ENCODE results near the gene HECA. TPM values are rescaled to one million over a fixed set of nuclear protein-coding genes. Genes with fewer than 3 reads are reported as not detected.

HECA gene, protein sequence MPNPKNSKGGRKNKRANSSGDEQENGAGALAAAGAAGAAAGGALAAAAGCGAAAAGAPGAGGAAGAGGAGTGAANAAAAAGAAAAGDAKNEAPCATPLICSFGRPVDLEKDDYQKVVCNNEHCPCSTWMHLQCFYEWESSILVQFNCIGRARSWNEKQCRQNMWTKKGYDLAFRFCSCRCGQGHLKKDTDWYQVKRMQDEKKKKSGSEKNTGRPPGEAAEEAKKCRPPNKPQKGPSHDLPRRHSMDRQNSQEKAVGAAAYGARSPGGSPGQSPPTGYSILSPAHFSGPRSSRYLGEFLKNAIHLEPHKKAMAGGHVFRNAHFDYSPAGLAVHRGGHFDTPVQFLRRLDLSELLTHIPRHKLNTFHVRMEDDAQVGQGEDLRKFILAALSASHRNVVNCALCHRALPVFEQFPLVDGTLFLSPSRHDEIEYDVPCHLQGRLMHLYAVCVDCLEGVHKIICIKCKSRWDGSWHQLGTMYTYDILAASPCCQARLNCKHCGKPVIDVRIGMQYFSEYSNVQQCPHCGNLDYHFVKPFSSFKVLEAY
- 22.1 and 26.4 TPM in 2 replicates for total RNA-seq

DNA sequence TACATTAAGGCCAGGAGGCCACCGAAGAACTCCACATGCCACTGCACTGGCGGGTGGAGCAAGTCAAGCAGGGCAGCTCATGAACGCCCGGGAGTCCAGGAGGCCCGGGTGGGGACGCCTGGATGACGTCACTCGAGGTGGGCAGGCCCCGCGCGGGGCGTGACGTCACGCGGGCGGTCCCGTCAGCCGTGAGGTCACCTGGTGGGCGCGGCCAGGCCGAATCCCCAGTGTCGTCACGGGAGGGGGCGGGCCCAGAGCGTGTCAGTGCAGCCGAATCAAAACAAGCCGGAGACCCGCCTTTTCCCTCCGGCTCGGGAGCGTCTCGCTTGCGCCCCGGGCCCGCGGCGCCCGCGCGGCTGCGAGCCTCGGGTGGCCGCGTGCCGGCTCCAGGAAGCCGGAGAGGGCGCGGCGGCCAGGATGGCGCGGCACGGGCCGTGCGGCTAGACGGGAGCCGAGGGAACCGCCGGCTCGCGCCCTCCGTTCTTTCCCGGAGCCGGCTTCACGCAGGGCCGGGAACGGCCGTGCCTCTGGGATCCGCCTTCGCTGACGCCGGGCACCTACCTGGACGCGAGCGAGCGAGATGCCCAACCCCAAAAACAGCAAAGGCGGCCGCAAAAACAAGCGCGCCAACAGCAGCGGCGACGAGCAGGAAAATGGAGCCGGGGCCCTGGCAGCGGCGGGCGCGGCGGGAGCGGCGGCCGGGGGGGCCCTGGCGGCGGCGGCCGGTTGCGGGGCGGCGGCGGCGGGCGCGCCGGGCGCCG, at the start of gene HECA:
TSS of gene HECA (plus strand) at position 264 of the 761 bp plus-strand sequence. CDS start at position 581, 317 bp downstream.

Other genes starting within 250 kb of the HECA start
- 15.7 and 18.2 TPM in 2 replicates for gene REPS1, start 146.8 kb upstream of the HECA start, total RNA-seq
- gene ABRACL, start 106.3 kb upstream of the HECA start, total RNA-seq: 79.8 and 111 TPM in 2 replicates
- gene TXLNB, start 156.9 kb downstream of the HECA start, total RNA-seq: under 0.01 and 0.15 TPM in 2 replicates
- gene CITED2, start 239.6 kb downstream of the HECA start, total RNA-seq: 20.5 and 26.0 TPM in 2 replicates

All from epithelial cell of umbilical artery (primary cell).